ENCODE data around the gene PPAN. TPM values are rescaled to one million over a fixed set of nuclear protein-coding genes. Genes with fewer than 3 reads are reported as not detected.

The PPAN gene
- total RNA-seq = 10 to 100 TPM; 26.2 to 33.0 (median 29.7) TPM

- Histone ChIP-seq H3K27me3 (no peaks in the 10 kb centered on the region), H3K4me1 (peaks cover 7 to 14% of the 10 kb centered on the region in 2 donors), H3K9me3 (no peaks in the 10 kb centered on the region), H3K4me3 (replicated peaks in 1 of 3) (peak within 1 kb of the TSS; percentile 21 to 56 (median 28)), H3K36me3 (peaks cover 38% of the 10 kb centered on the region in 2 donors), H3K27ac (peak within 1 kb of the TSS in 2 of 3 donors; percentile 35 to 45)
- peak; percentile 98 for DNase-seq
- WGBS, 2 donors = 4 to 15% methylated on average over 8 to 28 of the region's 71 CpGs
- intact Hi-C loops (cut with DNase I) = loop anchor here (10.0 kb wide), 1 partner anchor 278 kb away; the partner anchor contains the start of gene TYK2
- TF ChIP-seq POLR2A (IDR thresholded peaks at IDR 0.05) = peak in 1 of 2 donors; percentile 64
- TF ChIP-seq, protein P1, sequence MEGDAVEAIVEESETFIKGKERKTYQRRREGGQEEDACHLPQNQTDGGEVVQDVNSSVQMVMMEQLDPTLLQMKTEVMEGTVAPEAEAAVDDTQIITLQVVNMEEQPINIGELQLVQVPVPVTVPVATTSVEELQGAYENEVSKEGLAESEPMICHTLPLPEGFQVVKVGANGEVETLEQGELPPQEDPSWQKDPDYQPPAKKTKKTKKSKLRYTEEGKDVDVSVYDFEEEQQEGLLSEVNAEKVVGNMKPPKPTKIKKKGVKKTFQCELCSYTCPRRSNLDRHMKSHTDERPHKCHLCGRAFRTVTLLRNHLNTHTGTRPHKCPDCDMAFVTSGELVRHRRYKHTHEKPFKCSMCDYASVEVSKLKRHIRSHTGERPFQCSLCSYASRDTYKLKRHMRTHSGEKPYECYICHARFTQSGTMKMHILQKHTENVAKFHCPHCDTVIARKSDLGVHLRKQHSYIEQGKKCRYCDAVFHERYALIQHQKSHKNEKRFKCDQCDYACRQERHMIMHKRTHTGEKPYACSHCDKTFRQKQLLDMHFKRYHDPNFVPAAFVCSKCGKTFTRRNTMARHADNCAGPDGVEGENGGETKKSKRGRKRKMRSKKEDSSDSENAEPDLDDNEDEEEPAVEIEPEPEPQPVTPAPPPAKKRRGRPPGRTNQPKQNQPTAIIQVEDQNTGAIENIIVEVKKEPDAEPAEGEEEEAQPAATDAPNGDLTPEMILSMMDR (IDR thresholded peaks at IDR 0.05) = no peak
Measured at GRCh38 chr19:10106100-10106936, at the start of gene PPAN. TSS of gene PPAN (plus strand) at chr19:10106362. CDS start at chr19:10106395, 33 bp downstream.

- H3K27me3 ChIP-seq = no peaks in the 10 kb centered on the region
- WGBS, 2 donors = 30 to 49% methylated on average over 8 to 9 of the region's 21 CpGs
Measured at GRCh38 chr19:10061717-10062310, 44.3 kb upstream of the PPAN start.

DNA sequence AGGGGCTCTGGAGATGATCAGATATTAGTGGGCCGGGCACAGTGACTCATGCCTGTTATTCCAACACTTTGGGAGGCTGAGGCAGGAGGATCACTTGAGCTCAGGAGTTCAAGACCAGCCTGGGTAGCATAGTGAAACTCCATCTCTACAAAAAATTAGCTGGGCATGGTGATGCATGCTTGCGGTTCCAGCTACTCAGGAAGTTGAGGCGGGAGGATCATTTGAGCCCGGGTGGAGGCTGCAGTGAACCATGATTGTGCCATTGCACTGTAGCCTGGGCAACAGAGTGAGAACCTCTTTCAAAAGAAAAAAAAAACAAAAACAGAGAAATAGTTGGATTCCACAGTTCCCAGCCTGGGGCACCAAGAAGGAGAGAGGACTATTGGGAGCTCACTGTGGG, 38.0 kb upstream of the PPAN start:
- intact Hi-C loops (cut with DNase I) = no loop called here
- no peak for TF ChIP-seq POLR2A (IDR thresholded peaks at IDR 0.05)
- TF ChIP-seq, protein P1 (IDR thresholded peaks at IDR 0.05) = no peak
- Histone ChIP-seq H3K27me3 (no peaks in the 10 kb centered on the region), H3K4me3 (replicated peaks in 1 of 3) (no peak overlapping the region), H3K27ac (no peak overlapping the region), H3K9me3 (no peaks in the 10 kb centered on the region), H3K36me3 (no peaks in the 10 kb centered on the region), H3K4me1 (no peaks in the 10 kb centered on the region)
- no peak for DNase-seq
- WGBS, 2 donors = 65 to 68% methylated on average over 4 of the region's 4 CpGs

More at GRCh38 chr19:10061717-10062310, 44.3 kb upstream of the PPAN start:
- no peak for DNase-seq
- no peak overlapping the region for H3K27ac ChIP-seq
- no peaks in the 10 kb centered on the region for H3K36me3 ChIP-seq
- H3K9me3 ChIP-seq = no peaks in the 10 kb centered on the region
- no peaks in the 10 kb centered on the region for H3K4me1 ChIP-seq
- no peak for TF ChIP-seq POLR2A (IDR thresholded peaks at IDR 0.05)
- TF ChIP-seq, protein P1 (IDR thresholded peaks at IDR 0.05) = no peak
- intact Hi-C loops (cut with DNase I) = no loop called here
- H3K4me3 ChIP-seq (replicated peaks in 1 of 3) = no peak overlapping the region

- Histone ChIP-seq H3K4me1 (no peaks in the 10 kb centered on the region), H3K27me3 (no peaks in the 10 kb centered on the region), H3K4me3 (replicated peaks in 1 of 3) (no peak overlapping the region), H3K36me3 (no peaks in the 10 kb centered on the region), H3K27ac (no peak overlapping the region), H3K9me3 (no peaks in the 10 kb centered on the region)
- intact Hi-C loops (cut with DNase I) = no loop called here
- no peak for DNase-seq
- TF ChIP-seq, protein P1 (IDR thresholded peaks at IDR 0.05) = no peak
- no peak for TF ChIP-seq POLR2A (IDR thresholded peaks at IDR 0.05)
- WGBS, 2 donors = 66 to 70% methylated on average over 6 of the region's 6 CpGs
Measured at GRCh38 chr19:10069046-10069445, 37.1 kb upstream of the PPAN start.
